ENCODE data around the gene SLC39A11. TPM values are rescaled to one million over a fixed set of nuclear protein-coding genes. Genes with fewer than 3 reads are reported as not detected.
"Not testable (repeated sequence)": the region's sequence is repeated elsewhere in the genome, so short reads cannot be mapped to it uniquely, and the experiment has no call there.

The SLC39A11 gene
- total RNA-seq, 1 donor from 2014 or later: 14.2 TPM

- no peak for DNase-seq (ENCODE audit: low read depth, low spot score)
These were observed 430.3 kb downstream of the SLC39A11 start for GRCh38 chr17:72661945-72662826.

GRCh38 chr17:72661116-72661944 lies 431.2 kb downstream of the SLC39A11 start:
- no peak for DNase-seq (ENCODE audit: low read depth, low spot score)

DNA sequence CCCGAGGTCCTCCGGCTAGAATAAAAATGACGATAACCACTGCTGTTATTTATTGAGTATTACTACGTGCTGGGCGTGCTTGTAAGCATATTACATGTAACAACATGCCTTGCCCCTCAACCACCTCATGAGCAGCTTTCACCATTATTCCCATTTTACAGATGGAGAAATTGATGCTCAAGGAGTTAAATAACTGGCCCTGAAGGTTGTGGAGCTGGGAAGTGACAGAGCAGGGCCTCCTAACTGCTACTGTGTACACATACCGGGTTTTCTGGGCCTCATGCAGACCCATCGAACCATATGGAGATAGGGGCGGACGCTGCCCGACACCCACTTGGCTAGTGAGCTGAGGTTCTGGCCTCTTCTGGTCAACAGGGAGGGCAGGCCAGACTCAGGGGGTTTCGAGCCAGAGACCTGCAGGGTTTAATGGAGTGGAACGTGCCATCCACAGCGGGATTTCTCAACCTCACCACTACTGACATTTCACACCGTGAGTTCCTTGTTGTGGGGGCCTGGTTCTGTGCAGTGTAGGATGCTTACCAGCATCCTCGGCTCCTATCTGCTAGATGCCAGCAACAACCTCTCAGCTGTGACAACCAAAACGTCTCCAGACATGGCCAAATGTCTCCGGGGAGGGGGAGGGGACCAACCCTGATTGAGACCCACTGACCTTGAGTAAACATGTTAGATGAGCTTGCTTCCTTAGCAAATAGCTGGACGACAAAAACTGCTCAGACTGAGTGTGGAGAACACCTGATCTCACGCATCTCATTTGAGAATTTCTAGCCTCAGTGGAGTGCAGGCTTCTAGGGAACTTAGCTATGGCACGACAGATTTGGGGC lies 432.0 kb downstream of the SLC39A11 start:
- no peak for DNase-seq (ENCODE audit: low read depth, low spot score)

DNA sequence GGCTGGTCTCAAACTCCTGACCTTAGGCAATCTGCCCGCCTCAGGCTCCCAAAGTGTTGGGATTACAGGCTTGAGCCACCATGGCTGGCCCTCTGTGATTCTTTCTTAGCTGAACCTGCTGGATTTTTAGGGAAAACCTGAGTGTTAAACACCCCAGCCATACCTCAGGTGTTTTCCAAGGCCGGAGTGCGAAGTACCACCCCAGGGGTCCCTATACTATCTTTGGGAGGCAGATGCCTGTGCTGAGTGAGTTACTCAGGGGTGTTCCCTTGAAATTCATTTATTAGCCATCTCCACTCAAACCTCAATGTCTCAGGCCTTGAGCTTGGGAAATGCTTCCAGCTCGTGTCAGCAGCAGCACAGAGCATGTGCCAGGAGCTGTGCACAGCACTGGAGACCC lies 432.7 kb downstream of the SLC39A11 start:
- no peak for DNase-seq (ENCODE audit: low read depth, low spot score)

GRCh38 chr17:72658675-72659074 lies 433.8 kb downstream of the SLC39A11 start:
- no peak for DNase-seq (ENCODE audit: low read depth, low spot score)

GRCh38 chr17:72657467-72658317 lies 434.8 kb downstream of the SLC39A11 start:
- DNase-seq (ENCODE audit: low read depth, low spot score): no peak

- no peak for DNase-seq (ENCODE audit: low read depth, low spot score)
These were observed 436.2 kb downstream of the SLC39A11 start for GRCh38 chr17:72656130-72656763.

- no peak for DNase-seq (ENCODE audit: low read depth, low spot score)
These were observed 437.8 kb downstream of the SLC39A11 start for GRCh38 chr17:72654706-72655105.

- DNase-seq (ENCODE audit: low read depth, low spot score): no peak
These were observed 440.5 kb downstream of the SLC39A11 start for GRCh38 chr17:72651988-72652387.

- no peak for DNase-seq (ENCODE audit: low read depth, low spot score)
These were observed 443.8 kb downstream of the SLC39A11 start for GRCh38 chr17:72648702-72649101.

DNA sequence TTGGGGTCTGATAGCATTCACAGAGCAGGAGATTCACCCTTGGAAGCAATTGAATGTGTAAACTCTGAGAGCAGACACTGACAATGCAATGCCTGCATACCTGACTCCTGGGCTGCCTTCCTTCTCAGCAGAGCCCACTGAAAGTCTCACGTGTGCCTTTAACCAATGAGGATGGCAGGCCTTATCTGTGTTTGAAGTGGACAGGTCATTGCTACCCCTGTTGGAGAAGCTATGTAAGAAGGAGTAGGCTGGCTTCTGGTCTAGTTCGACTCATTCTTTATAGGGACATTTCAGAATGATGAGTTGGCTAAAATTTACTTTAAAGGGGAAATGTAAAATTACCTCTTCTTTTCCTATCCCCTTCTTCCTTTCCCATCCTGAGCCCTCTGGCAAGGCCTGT lies 446.3 kb downstream of the SLC39A11 start:
- DNase-seq (ENCODE audit: low read depth, low spot score): no peak

DNA sequence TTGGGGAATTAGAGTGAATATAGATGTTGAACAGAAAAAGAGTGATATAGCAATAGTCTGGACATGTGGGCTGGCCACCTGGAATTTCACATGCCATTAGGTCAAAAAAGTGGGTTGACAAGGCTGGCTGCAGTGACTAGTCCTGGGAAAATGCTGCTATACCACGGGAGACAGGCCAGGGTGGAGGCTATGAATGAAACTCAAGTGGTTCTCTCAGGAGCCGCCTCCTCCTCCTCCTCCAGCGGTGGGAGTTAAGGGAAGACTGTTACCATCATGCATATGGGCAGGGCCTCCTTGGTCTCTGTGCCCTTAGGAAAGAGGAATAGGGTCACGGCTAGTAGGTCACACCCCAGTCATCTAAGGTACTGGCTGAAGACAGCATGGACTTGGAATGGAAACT lies 448.0 kb downstream of the SLC39A11 start:
- DNase-seq (ENCODE audit: low read depth, low spot score): no peak

- no peak for DNase-seq (ENCODE audit: low read depth, low spot score)
These were observed 448.8 kb downstream of the SLC39A11 start for GRCh38 chr17:72643575-72644216.

DNA sequence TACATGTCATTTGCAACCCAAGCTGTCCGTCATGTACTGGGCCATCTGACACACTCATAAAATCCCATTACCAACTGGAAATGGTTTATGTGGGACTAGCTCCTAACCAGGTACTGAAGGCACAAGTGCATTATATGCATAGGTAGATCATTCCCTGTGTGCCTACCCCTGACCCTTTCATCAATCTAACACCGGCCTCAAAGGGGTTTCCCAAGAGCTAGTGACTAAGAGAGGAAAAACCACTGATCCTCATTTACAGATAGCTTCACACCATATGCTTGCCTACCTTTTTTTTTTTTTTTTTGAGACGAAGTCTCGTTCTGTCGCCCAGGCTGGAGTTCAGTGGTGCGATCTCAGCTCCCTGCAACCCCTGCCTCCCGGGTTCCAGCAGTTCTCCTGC lies 449.8 kb downstream of the SLC39A11 start:
- no peak for DNase-seq (ENCODE audit: low read depth, low spot score)

- DNase-seq (ENCODE audit: low read depth, low spot score): no peak
These were observed 451.9 kb downstream of the SLC39A11 start for GRCh38 chr17:72640415-72641165.

GRCh38 chr17:72639711-72640110 lies 452.8 kb downstream of the SLC39A11 start:
- DNase-seq (ENCODE audit: low read depth, low spot score): no peak

DNA sequence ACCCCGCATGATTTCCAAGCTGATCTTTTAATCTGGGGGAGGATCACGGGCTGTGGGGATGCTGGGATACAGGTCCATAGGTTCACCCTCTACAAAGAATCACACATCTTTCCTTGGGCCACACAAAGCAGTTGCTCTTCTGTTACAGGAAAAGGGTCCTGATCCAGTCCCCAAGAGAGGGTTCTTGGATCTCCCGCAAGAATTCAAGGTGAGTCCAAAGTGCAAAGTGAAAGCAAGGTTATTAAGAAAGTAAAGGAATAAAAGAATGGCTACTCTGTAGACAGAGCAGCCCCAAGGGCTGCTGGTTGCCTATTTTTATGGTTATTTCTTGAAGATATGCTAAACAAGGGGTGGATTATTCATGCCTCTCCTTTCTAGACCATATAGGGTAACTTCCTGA lies 453.6 kb downstream of the SLC39A11 start:
- DNase-seq (ENCODE audit: low read depth, low spot score): not testable (repeated sequence)

GRCh38 chr17:72635034-72635635 lies 457.4 kb downstream of the SLC39A11 start:
- no peak for DNase-seq (ENCODE audit: low read depth, low spot score)

Measured in pulmonary artery endothelial cell (primary cell).